GM19452 (cell line): ENCODE results near the gene CDH4.

Experiments used
- ATAC-seq: cut with Tn5 transposase; IDR thresholded peaks from one replicate; pipeline ENCODE4 v1.9.1; 2021; ENCODE audit not compliant: unreplicated experiment

CDH4 gene

GRCh38 chr20:61300709-61301108, 48.6 kb downstream of the CDH4 start:
- ATAC-seq, result no peak

GRCh38 chr20:61301711-61302525, 49.9 kb downstream of the CDH4 start:
- ATAC-seq, result no peak

DNA sequence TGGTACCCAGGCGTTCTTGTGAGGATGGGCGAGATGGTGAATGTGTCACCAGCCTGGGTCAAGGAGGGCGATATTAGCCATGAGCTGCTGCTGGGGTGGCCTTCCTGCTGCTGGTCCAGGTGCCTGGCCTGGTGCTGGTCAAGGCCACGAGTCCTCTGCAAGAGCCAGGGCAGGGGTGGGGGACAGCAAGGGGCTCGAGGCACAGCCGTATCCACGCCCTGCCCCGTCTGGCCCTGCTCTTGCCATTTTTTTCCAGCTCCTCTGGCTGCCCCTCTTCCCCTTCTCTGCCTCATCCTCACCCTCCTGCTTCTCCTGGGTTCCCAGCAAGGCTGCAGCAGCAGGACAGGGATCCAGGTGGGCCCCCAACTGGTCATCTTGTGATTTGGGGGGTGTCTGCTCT, 51.2 kb downstream of the CDH4 start:
- ATAC-seq, result no peak

GRCh38 chr20:61303675-61304074, 51.6 kb downstream of the CDH4 start:
- ATAC-seq, result no peak

GRCh38 chr20:61304750-61305149, 52.7 kb downstream of the CDH4 start:
- no peak for ATAC-seq

DNA sequence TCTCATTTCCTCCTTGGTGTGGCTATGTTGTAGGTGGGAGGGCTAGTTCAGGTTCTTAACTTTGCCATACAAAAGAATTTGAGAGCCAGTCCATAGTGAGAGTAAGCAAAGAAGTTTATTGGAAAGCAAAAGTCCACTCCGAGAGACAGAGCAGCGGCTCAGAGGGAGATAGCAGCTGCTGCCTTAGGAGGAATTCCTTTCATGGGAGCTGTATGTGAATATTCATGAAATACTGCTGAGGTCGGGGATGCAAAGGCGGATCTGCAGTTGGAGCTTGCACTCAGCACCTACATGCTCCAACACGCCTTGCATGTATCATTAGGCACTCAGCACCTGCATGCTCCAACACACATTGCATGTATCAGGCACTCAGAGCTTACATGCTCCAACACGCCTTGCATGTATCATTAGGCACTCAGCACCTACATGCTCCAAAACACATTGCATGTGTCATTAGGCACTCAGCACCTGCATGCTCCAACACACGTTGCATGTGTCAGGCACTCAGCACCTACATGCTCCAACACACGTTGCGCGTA, 54.9 kb downstream of the CDH4 start:
- ATAC-seq, result no peak

- no peak for ATAC-seq
Observed at GRCh38 chr20:61307686-61308476, 55.8 kb downstream of the CDH4 start.

DNA sequence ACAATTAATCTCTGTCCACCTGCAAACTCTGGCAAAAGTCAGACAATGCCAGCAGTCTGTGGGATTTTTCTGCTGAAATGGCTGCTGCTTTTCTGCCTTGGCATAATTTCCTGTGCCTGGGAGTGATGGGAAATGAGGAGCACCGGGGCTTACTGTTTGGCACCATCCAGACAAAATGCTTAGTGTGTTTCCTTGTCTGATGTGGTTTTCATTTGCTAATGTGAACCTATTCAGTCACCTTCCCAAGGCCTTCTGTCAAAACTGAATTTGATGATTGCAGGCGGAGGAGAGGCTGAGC, 56.4 kb downstream of the CDH4 start:
- no peak for ATAC-seq

DNA sequence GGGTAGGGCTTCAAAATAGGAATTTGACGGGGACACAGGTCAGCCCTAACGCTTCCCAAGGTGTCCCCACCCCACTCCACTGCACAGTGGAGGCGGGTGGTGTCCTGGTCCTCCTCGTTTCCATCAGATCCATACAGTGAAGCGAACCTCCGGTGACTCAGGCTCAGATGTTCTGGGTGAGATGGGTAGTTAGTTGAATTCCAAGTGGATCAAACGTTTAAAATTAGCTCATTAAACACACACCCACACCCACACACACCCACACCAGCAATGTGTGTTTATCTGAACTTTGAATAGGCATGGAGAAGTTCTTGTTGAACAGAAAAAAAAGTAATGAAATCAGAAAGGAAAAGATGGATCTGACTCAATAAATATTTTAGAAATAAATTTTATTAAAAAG, 58.9 kb downstream of the CDH4 start:
- ATAC-seq, result no peak

DNA sequence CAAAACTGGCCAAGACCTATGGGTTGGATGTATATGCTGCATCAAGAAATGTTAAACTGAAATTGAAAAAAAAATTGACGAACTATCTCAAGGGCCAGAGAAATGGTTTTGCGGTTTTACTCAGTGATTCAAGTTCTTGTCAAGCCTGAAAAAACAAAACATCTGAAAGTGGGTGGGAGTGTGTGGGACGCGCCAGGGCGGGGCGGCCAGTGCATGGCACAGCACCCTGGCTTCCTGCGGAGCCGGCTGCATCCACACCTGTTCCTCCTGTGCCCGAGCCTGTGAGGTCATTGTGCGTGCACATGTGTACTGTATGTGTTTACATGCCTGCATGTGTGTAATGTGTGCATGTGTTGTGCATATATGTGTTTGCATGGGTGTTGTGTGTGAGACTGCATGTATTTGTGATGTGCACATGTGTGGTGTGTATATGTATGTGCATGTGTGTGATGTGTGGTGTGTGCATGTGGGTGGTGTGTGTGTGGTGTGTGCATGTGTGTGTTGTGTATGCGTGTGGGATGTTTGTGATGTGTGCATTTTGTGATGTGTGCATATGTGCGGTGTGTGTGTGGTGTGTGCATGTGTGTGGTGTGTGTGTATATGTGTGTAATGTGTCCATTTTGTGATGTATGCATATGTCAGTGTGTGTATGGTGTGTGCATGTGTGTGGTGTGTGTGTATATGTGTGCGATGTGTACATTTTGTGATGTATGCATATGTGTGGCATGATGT, 59.8 kb downstream of the CDH4 start:
- ATAC-seq, result no peak

DNA sequence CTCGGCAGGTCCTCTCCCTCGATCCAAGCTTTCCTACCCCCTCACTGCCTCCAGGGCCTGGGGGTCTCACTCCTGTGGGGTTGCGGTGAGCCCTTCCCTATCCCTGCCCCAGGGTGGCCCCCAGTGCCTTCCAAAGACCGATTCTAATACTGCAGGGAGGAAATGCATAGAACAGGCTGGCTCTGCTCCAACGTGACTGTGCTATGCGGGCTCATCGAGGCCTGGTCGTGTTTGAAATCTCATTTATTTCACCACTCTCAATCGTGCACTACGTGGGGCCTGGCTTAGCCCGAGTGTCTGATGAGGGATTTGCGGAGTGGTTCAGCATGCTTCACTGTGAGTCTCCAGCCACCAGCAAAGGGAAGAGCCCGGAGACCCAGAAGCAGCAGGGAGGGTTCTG, 60.9 kb downstream of the CDH4 start:
- ATAC-seq, result no peak

- no peak for ATAC-seq
Observed at GRCh38 chr20:61313396-61313795, 61.3 kb downstream of the CDH4 start.

DNA sequence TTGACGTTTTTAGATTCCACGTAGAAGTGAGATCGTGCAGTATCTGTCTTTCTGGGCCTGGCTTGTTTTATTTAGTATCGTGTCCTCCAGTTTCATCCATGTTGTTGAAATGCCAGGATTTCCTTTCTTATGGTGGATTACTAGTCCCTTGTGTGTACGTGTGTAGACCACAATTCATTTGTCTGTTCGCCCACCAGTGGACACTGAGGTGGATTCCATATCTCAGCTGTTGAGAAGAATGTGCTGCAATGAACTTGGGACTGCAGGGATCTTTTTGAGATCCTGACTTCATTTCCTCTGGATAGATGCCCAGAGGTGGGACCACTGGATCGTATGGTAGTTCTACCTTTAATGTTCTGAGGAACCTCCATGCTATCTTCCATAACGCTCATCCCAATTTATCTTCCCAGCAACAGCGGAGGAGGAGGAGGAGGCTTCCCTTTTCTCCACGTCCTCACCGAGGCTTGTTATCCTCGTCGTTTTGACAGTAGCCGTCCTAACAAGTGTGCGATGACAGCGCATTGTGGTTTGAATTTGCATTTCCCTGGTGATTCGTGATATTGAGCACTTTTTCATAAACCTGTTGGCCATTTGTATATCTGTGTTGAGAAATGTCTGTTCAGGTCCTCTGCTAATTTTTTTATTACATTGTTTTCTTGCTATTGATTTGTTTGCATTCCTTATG, 62.4 kb downstream of the CDH4 start:
- ATAC-seq, result no peak

DNA sequence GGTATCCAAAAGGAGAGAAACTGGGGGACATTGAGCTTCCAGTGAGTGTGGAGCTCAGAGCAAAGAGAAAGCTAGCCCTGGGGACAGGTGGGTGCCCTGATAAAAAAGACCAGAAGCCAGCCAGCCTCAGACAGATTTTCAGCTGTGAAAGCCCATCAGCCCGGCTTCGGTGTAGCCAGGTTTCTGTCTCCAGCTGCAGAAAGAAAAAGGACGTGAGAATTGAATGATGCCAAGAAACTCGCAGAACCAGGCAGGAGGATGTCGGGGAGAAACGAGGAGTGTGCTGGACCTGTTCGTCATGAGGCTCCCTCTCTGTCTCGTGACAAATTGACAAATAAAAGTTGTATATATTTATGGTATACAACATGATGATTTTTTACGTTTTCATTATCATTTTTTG, 63.3 kb downstream of the CDH4 start:
- ATAC-seq, result no peak

DNA sequence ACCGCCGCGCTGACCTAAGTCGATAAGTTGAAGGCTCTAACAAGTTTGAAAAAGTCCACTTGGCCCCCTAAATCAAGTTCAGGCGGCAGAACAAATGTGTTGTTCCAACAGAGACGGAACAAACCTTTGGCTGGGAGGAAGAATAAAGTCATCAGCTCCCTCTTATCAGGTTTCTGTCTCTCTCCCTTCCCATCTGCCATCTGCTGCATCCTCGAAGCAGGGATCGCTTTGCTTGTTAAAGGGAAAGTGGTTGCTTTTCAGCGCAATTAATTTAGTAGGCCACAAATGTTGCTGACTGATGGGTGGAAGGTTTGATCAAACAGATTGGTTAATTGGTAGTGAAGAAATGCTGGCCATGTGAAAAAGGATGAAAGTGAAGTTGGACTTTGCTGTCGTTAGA, 64.3 kb downstream of the CDH4 start:
- no peak for ATAC-seq

- ATAC-seq, result no peak
Observed at GRCh38 chr20:61317966-61318530, 66.0 kb downstream of the CDH4 start.

GRCh38 chr20:61320691-61321425, 68.8 kb downstream of the CDH4 start:
- no peak for ATAC-seq

GRCh38 chr20:61321481-61321880, 69.4 kb downstream of the CDH4 start:
- no peak for ATAC-seq

GRCh38 chr20:61322151-61322865, 70.2 kb downstream of the CDH4 start:
- no peak for ATAC-seq
